SJSA1 (cell line): ENCODE measurements around the gene TARBP1. TPM values are rescaled to one million over a fixed set of nuclear protein-coding genes. Genes with fewer than 3 reads are reported as not detected.

ENCODE experiments used
- DNase-seq, 2 experiments: peaks; one replicate each; pipeline ENCODE4 v3.0.0-alpha.2; 2015 to 2020; ENCODE audit warnings: low spot score in 2 of 2, low read depth in 1 of 2
- H3K27ac ChIP-seq: fragments of 250-450 bp; sonication (Bioruptor Pico); 2 replicates; pipeline ENCODE4 v1.5.1; 2020; ENCODE audit warnings: mild to moderate bottlenecking, moderate library complexity
- H3K27me3 ChIP-seq: fragments of 250-450 bp; sonication (Bioruptor Pico); replicated peaks from 2 replicates; pipeline ENCODE4 v1.5.1; 2020; ENCODE audit warnings: mild to moderate bottlenecking, moderate library complexity
- H3K36me3 ChIP-seq: fragments of 250-450 bp; sonication (Bioruptor Pico); 2 replicates; pipeline ENCODE4 v1.5.1; 2020; ENCODE audit warnings: mild to moderate bottlenecking
- H3K4me1 ChIP-seq: fragments of 250-450 bp; sonication (Bioruptor Pico); replicated peaks from 2 replicates; pipeline ENCODE4 v1.6.1; 2021; ENCODE audit warnings: mild to moderate bottlenecking
- H3K4me3 ChIP-seq: fragments of 250-450 bp; sonication (Bioruptor Pico); 2 replicates; pipeline ENCODE4 v1.5.1; 2020; ENCODE audit warnings: mild to moderate bottlenecking
- H3K9me3 ChIP-seq: fragments of 250-450 bp; sonication (Bioruptor Pico); replicated peaks from 2 replicates; pipeline ENCODE4 v1.5.1; 2020; ENCODE audit warnings: mild to moderate bottlenecking
- total RNA-seq: library from RNA; depleted of rRNA; stranded (reverse); fragments of >200 nt; shearing (Covaris generic); gene quantifications from 2 replicates; pipeline ENCODE4 v1.2.3, GENCODE V29; 2014

The TARBP1 gene
- total RNA-seq, 1 experiment from 2014 or later, result 18.9 TPM

DNA sequence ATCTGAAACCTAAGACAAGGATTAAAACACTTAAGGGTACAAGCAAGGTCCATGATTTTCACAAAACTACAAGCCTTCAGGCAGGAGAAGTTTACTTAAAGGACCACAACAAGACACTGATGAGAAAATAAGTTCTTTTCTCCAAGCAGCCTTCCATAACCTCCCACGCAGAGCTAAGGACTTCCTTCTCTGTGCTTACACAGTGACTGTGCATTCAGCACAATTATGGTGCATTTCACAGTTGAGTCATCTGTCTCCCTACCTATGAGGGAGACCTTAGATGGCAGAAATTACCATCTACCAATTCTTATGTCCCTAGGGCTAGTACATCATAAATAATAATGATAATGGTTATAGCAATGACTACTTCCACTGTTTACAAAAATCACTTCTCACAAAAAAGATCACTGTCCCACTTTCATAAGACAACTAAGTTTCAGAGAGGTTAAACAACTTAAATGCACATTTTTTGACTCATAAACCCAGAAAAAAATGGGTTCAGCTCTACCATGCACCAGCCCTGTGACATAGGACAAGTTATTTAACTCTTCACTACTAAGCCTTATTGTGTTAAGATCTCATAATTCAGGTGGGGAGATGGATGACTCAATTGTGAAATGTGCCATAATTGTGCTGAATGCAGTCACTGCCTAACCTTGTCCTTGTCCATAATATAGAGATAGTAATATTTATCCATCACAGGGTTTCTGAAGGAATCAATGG, 45.3 kb downstream of the TARBP1 start:
- no peak for DNase-seq
- Histone ChIP-seq H3K4me3 (no peak overlapping the region), H3K27ac (no peak overlapping the region), H3K36me3 (peaks cover 17% of the 10 kb centered on the region), H3K9me3 (no peaks in the 10 kb centered on the region), H3K27me3 (no peaks in the 10 kb centered on the region), H3K4me1 (no peaks in the 10 kb centered on the region; the same call in 1 of the 2 replicates)

DNA sequence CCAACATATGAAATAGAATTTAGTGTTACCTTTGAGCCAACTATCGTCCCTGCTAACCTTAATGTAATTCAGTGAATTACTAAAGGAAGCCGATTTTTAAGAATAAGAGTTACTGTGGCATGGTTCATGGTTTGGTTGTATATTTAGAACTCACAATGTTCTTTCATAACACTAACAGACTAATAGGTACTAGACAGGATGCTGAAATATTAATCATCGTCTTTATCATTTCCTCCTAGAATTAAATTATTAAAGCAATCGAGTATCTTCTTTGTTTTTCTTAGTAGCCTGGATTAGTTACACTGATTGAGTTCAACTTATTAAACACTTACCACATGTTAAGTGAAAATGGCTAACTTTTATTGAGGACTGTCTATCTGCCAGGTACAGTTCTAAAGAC, 47.7 kb downstream of the TARBP1 start:
- Histone ChIP-seq H3K4me1 (no peaks in the 10 kb centered on the region; the same call in 1 of the 2 replicates), H3K9me3 (no peaks in the 10 kb centered on the region), H3K4me3 (no peak overlapping the region), H3K36me3 (peaks cover 20% of the 10 kb centered on the region), H3K27me3 (no peaks in the 10 kb centered on the region), H3K27ac (no peak overlapping the region)
- no peak for DNase-seq

DNA sequence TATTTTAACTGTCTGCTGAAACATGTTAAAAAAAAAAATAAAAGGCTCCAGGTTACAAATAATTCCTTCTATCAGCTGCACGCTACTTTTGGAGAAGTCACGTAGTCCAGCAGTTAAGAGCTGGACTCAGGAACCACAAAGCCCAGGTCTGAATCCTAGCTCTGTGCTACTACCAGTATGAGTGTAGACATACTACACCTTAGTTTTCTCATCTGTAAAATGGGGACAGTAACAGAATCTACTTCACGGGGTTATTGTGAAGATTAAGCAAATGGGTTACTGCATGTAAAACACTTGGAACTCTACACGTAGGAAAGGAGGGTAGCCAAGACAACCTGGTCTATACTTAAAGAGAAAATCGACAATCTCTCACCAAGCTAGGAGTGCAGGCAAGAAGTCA, 48.3 kb downstream of the TARBP1 start:
- no peak for DNase-seq
- no peaks in the 10 kb centered on the region; the same call in 1 of the 2 replicates for H3K4me1 ChIP-seq
- H3K4me3 ChIP-seq, result no peak overlapping the region
- no peak overlapping the region for H3K27ac ChIP-seq
- H3K36me3 ChIP-seq, result peaks cover 20% of the 10 kb centered on the region
- H3K27me3 ChIP-seq, result no peaks in the 10 kb centered on the region
- H3K9me3 ChIP-seq, result no peaks in the 10 kb centered on the region

DNA sequence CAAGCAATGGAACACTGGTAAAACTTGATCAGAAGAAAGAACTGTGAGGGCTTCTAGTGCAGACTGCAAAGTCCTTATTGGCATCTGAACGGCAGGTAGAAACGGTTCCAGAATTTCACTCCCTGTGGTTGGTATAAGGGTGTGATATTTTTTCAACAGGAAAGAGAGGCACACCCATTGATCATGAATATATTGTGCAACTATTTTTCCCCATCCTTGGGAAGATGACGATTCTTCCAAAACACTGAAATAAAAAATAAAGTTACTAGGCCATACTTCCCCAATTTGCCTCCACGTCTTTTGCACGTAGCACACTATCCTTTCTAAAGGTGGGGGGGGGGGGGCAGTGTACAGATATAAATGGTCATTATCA, 49.6 kb downstream of the TARBP1 start:
- H3K4me1 ChIP-seq, result no peaks in the 10 kb centered on the region; the same call in 1 of the 2 replicates
- no peaks in the 10 kb centered on the region for H3K27me3 ChIP-seq
- H3K9me3 ChIP-seq, result no peaks in the 10 kb centered on the region
- DNase-seq, result no peak
- peaks cover 20% of the 10 kb centered on the region for H3K36me3 ChIP-seq
- no peak overlapping the region for H3K27ac ChIP-seq
- H3K4me3 ChIP-seq, result no peak overlapping the region

DNA sequence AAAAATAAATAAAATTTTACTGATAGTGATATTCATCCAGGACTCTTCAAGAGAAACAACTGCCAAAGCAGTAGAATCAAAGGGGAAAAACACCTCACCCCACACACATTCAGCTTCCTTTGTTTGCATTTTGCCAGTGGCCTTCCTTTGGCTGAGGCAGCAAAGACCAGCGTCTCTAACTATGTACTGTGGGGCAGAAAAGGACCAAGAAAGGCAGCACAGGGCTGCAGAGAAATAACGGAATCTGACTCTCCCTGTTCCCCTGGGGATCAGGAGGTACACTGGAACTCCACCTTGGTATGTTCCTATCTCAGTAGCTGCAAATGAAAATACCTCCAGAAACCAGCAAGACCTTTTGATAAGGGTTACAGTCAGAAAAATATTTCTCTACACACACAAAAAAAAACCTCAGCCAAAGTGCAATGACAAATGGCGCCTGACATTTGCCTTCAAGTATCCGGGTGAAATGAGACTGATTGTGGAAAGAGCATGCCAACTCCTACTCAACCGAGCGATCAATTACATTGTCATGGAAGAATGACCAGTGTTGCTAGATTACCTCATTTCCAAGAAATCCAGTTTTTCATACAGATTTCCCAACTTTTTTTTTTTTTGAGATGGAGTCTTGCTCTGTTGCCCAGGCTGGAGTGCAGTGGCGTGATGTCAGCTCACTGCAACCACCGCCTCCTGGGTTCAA, 50.9 kb downstream of the TARBP1 start:
- Histone ChIP-seq H3K4me1 (no peaks in the 10 kb centered on the region), H3K4me3 (no peak overlapping the region), H3K27me3 (no peaks in the 10 kb centered on the region), H3K27ac (no peak overlapping the region), H3K9me3 (no peaks in the 10 kb centered on the region), H3K36me3 (peaks cover 16% of the 10 kb centered on the region)
- no peak for DNase-seq

DNA sequence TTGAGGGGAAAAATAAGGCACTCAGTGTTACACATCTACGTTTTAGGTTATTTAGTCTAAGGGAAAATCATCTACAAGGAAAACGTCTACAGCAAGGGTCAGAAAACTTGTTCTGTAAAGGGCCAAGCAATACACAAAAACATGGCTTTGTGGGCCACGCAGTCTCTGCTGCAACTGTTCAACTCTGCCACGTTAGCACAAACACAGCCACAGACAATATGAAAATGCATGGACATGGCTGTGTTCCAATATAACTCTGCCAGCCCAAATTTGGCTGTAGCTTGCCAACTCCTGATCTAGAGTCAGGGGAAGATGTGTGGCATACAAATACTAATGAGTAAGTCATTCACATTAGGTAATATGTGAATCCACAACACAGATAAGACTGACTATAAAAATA, 65.0 kb downstream of the TARBP1 start:
- Histone ChIP-seq H3K27ac (no peak overlapping the region), H3K9me3 (no peaks in the 10 kb centered on the region), H3K36me3 (no peaks in the 10 kb centered on the region; the same call in 1 of the 2 replicates)

DNA sequence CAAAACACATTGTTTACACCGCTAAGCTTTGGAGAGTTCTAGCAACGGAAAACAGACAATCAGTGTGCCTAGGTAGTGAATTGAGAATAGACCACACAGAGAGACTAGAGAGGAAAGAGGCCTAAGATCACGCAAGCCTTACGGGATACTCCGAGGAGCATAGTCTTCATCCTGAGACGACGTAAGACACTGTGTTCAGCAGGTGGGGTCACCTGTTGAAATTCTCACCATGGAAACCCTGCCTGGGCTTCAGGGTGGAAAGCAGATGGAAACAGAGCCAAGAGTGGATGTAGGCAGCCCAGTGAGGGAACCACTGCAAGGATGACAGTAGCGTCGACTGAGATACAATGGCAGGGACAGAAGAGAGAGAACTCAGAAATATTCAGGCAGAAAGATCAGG, 65.5 kb downstream of the TARBP1 start:
- Histone ChIP-seq H3K36me3 (no peaks in the 10 kb centered on the region; the same call in 1 of the 2 replicates), H3K27me3 (no peaks in the 10 kb centered on the region), H3K27ac (no peak overlapping the region), H3K9me3 (no peaks in the 10 kb centered on the region), H3K4me3 (no peak overlapping the region), H3K4me1 (no peaks in the 10 kb centered on the region)
- DNase-seq, result no peak

More for the DNA sequence above, 65.0 kb downstream of the TARBP1 start:
- Histone ChIP-seq H3K4me3 (no peak overlapping the region), H3K27me3 (no peaks in the 10 kb centered on the region), H3K4me1 (no peaks in the 10 kb centered on the region)
- no peak for DNase-seq

DNA sequence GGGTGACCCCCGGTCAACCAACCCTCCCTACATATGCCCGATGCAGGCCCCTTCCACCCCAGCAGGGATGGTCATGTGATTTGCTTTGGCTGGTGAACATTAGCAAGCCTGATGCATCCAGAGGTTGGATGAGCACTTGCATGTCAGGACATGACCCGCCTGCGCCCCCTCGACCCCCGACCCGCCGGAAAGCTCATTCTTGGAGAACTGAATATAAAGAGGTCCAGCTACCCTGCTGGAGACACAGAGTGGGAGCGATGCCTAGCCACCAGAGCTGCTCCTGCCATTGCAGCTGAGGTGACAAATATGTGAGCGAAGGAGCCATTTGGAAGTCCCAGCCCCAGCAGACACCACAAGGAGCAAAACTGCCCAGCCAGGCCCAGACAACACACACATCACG, 66.1 kb downstream of the TARBP1 start:
- no peaks in the 10 kb centered on the region for H3K27me3 ChIP-seq
- H3K36me3 ChIP-seq, result no peaks in the 10 kb centered on the region; the same call in 1 of the 2 replicates
- DNase-seq, result no peak
- no peak overlapping the region for H3K27ac ChIP-seq
- H3K4me3 ChIP-seq, result no peak overlapping the region
- no peaks in the 10 kb centered on the region for H3K4me1 ChIP-seq
- no peaks in the 10 kb centered on the region for H3K9me3 ChIP-seq

DNA sequence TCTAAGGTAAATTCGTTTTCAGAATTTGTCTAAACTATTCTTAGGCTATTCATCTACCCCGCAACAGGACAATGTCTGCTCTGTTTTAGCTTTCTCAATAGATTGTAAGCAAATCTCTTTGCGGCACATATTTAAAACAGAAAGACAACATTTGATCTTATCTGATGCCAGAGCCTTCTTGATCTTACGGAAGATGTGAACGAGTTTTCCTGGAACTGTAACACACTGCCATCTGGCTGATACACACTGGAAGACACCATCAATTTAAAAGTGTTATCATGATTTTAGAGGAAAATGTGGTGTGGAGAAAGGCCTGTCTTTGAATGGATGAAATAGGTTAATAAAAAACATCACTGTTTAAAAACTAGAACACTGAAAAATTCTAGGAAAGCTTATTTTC, 69.7 kb downstream of the TARBP1 start:
- Histone ChIP-seq H3K27me3 (no peaks in the 10 kb centered on the region), H3K4me1 (no peaks in the 10 kb centered on the region), H3K27ac (no peak overlapping the region), H3K36me3 (no peaks in the 10 kb centered on the region; the same call in none of the 2 replicates), H3K9me3 (no peaks in the 10 kb centered on the region), H3K4me3 (no peak overlapping the region)
- DNase-seq, result no peak

DNA sequence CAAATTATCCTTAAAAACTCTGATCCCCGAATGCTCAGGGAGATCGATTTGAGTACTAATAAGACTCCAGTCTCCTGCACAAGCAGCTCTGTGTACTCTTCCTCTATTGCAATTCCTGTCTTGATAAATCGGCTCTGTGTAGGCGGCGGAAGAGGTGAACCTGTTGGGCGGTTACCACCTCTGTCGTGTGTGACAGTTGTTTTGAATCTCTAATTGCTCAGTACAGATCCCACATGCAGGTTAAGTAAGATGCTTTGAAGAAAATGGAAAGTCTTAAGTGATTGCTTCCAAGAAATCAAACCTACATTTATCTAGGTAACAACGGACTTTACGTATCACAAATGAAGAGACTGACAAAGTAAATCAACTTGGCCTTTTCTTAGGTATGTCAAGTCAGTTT, 70.2 kb downstream of the TARBP1 start:
- Histone ChIP-seq H3K9me3 (no peaks in the 10 kb centered on the region), H3K4me1 (no peaks in the 10 kb centered on the region), H3K27ac (no peak overlapping the region), H3K36me3 (no peaks in the 10 kb centered on the region; the same call in none of the 2 replicates), H3K27me3 (no peaks in the 10 kb centered on the region), H3K4me3 (no peak overlapping the region)
- no peak for DNase-seq

DNA sequence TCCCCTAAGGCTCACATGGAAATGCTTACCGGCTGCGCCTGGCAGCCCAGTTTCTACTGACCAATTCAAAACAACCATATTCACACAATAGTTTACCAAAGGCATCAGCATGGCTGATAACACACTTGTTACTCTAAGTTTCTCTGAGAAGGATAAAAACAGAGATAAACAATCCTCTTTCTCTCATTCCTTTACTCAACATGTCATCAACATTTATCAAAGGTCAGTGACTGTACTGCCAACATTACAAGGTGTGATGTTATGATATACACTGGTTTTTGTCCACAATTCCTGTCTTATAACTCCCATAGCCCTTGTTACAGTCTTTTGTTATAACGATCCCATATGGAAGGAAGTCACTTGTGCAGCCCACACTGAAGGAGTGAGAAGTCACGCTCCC, 72.1 kb downstream of the TARBP1 start:
- H3K4me1 ChIP-seq, result no peaks in the 10 kb centered on the region
- no peaks in the 10 kb centered on the region for H3K9me3 ChIP-seq
- no peak overlapping the region for H3K27ac ChIP-seq
- no peak for DNase-seq
- H3K27me3 ChIP-seq, result no peaks in the 10 kb centered on the region
- no peaks in the 10 kb centered on the region; the same call in none of the 2 replicates for H3K36me3 ChIP-seq
- H3K4me3 ChIP-seq, result no peak overlapping the region

DNA sequence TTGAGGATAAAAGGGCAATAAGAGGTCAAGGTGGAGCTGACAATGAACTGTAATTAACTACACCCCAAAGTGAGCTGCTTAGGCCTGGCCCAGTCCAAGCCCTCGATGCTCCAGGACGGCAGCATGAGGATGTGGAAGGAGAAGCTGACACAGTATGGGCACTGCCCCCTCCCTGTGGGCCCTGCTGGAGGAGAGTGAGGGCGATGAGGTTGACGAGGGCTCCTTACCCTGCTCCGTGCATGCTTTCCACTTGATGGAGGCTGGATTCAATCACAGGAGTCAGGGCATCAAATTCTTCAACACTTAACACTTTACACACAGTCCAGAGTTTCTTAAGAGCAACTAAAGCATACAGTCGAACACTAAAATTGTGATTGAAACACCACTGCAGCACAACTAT, 73.3 kb downstream of the TARBP1 start:
- no peaks in the 10 kb centered on the region for H3K27me3 ChIP-seq
- no peaks in the 10 kb centered on the region; the same call in none of the 2 replicates for H3K36me3 ChIP-seq
- no peaks in the 10 kb centered on the region for H3K9me3 ChIP-seq
- DNase-seq, result no peak
- H3K4me3 ChIP-seq, result no peak overlapping the region
- H3K4me1 ChIP-seq, result no peaks in the 10 kb centered on the region; the same call in 1 of the 2 replicates
- no peak overlapping the region for H3K27ac ChIP-seq

DNA sequence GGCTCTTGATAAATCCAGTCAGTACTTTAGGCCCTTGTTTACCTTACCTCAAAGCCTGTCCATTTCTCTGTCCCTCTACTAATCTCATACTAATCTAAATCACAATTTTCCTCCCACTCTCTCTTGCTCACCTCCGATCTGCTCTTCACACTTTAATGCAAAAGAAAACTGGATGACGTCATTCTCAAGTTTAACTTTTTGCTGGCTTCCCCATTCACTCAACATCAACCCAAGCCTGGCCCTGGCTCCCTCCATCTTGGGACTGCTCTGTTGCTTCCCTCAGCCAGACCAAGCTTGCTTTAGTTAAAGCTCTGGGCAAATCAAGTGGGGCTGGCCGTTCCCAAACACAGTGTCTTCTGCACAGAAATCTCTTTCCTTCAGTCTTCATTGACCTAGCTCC, 76.0 kb downstream of the TARBP1 start:
- no peaks in the 10 kb centered on the region for H3K27me3 ChIP-seq
- no peaks in the 10 kb centered on the region; the same call in 1 of the 2 replicates for H3K4me1 ChIP-seq
- no peaks in the 10 kb centered on the region; the same call in 1 of the 2 replicates for H3K36me3 ChIP-seq
- H3K27ac ChIP-seq, result no peak overlapping the region
- no peak overlapping the region for H3K4me3 ChIP-seq
- no peak for DNase-seq
- H3K9me3 ChIP-seq, result no peaks in the 10 kb centered on the region

DNA sequence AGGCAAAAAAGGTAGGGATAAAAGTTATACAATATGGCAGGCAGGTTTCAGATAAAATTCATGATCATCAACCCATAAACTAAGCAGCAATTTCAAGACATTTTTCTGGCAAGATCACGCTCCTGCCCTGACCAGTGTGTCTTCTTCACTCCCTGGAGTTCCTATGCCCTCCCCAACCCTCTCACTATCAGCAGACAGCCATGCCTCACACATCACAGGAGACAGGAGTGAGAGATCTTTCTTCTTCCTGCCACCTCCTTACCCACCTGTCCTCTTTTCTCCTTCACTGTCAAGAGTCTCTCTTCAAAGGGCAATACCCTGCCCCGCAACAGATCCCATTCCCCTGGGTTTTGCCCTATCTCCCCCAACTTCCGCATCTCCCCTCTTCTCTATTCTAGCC, 77.3 kb downstream of the TARBP1 start:
- no peak for DNase-seq
- Histone ChIP-seq H3K27ac (no peak overlapping the region), H3K36me3 (no peaks in the 10 kb centered on the region; the same call in 1 of the 2 replicates), H3K9me3 (no peaks in the 10 kb centered on the region), H3K27me3 (no peaks in the 10 kb centered on the region), H3K4me1 (no peaks in the 10 kb centered on the region; the same call in 1 of the 2 replicates), H3K4me3 (no peak overlapping the region)
